NCI-H526 (cell line): ENCODE measurements around the gene PEX7.
"Not testable (repeated sequence)": the region's sequence is repeated elsewhere in the genome, so short reads cannot be mapped to it uniquely, and the experiment has no call there.

Experiments
- DNase-seq, 2 experiments: peaks; one replicate each; lab custom pipeline; 2025; lab: John Stamatoyannopoulos, UW

The PEX7 gene

GRCh38 chr6:136790411-136791295, 31.7 kb upstream of the PEX7 start:
- DNase-seq, result no peak

DNA sequence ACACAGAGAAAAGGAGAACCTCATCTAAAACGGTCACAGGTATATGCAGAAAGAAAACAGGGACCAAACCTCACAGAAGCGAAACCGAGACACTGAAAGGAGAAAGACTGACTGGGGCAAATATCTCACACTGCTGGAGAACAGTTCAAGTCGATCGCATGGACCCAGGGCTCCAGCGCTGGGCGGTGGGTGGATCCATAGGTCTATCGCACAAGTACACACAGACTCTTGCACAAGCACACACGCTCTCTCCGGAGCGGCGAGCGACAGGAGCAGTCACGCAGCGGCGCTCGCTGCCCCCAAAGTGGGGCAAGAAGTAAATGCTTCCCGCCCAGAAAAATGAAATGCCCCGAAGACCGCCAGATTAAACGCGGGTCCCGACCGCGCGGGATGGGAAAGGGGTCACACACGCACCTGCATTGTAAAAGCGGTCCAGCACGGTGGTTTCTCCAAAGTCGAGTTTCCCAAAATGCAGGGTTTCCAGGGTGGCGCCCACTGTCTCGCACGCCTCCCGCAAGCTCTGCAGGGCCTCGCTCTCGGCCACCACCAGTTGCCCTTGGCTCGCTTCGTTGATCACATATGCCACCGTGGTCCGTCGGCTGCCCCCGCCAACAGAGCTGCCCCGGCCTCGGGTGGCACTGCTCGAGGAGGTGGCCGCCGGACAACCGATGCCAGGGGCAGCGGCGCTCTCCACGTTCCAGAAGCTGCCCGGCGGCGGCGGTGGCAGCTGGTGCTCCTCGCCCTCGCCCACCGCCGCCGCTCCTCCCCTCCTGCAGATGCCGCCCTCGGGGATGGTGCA, 30.9 kb upstream of the PEX7 start:
- peak; percentile 50 to 72 for DNase-seq

DNA sequence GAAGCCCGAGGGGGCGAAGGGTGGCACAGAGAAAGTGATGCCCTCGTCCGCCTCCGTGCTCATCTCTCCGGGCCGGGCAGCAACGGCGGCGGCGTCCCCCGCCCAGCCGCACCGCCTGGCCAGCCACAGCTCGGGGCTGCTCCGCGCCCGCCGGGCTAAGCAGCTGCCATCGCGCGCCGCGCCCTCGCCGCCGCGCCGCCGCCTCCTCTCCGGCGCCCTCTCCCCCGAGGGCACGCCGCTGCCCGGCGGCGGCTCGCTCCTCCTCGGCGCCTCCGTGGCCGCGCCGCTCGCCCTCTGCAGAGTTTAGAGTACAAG, 30.3 kb upstream of the PEX7 start:
- no peak for DNase-seq

- peak; percentile 77 to 94 for DNase-seq
Measured at GRCh38 chr6:136792410-136793262, 29.8 kb upstream of the PEX7 start, which contains the start of gene MAP3K5. Gene MAP3K5, minus strand, starts transcription at chr6:136792477. Its CDS starts 320 bp downstream, at chr6:136792157.

DNA sequence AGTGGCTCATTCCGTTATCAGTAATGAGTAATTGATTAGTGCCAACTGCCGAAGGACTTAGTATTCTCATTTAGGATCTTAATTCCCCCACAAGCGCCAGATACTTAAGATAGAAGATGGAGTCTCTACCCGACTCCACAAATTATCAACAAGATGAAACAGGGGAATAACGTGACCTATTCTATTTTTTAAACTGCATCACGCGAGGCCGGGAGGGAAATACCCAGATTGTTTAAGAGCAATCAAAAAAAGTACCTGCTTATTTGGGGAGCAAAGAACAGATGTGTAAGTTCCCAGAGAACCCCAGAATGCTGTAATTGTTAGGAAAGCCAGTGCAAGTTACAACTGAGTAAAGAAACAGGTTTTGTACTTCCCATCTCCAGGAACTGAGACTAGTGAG, 29.0 kb upstream of the PEX7 start:
- DNase-seq, result no peak

- DNase-seq, result no peak
Measured at GRCh38 chr6:136795386-136795785, 27.0 kb upstream of the PEX7 start.

- DNase-seq, result no peak
Measured at GRCh38 chr6:136795996-136796395, 26.4 kb upstream of the PEX7 start.

GRCh38 chr6:136798044-136798443, 24.3 kb upstream of the PEX7 start:
- DNase-seq, result no peak

- DNase-seq, result no peak
Measured at GRCh38 chr6:136801581-136801980, 20.8 kb upstream of the PEX7 start.

- DNase-seq, result no peak
Measured at GRCh38 chr6:136803608-136804007, 18.8 kb upstream of the PEX7 start.

GRCh38 chr6:136809091-136809860, 13.1 kb upstream of the PEX7 start:
- no peak for DNase-seq

DNA sequence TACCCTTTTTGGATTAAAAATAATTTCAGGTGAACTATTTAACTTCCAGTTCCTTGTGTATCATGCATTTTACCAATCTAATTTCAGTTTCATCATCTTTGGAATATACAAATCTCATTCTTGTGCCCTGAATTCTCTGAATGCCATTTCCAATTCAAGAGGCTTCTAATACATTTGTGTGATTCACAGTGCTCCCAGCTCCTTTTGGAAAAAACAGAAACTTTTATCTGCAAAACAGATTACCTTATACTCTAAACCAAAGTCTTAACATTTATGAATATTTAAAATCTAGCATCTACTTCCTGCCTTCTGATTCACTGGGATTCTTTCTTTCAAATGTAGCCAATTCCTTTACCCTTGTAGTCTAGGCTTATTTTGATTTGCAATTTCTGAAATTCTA, 11.1 kb upstream of the PEX7 start:
- DNase-seq, result no peak

GRCh38 chr6:136812174-136812573, 10.2 kb upstream of the PEX7 start:
- DNase-seq, result no peak

GRCh38 chr6:136815608-136816007, 6.8 kb upstream of the PEX7 start:
- not testable (repeated sequence) for DNase-seq

DNA sequence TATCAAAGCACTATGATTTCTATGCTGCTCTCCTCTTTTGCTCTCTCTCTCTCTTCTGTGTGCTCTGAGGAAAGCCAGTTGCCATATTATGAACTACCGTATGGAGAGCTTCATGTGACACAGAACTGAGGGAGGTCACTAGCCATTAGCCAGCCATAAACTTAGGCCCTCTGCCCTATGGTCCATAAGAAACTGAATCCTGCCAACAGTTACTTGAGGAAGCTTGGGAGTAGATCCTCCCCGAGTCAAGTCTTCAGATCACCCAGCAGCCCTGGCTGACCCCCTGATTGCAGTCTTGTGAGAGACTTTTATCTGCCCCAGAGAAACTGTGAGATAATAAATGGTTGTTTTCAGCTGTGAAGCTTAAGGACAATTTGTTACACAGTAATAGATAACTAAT, 5.7 kb upstream of the PEX7 start:
- DNase-seq, result no peak

DNA sequence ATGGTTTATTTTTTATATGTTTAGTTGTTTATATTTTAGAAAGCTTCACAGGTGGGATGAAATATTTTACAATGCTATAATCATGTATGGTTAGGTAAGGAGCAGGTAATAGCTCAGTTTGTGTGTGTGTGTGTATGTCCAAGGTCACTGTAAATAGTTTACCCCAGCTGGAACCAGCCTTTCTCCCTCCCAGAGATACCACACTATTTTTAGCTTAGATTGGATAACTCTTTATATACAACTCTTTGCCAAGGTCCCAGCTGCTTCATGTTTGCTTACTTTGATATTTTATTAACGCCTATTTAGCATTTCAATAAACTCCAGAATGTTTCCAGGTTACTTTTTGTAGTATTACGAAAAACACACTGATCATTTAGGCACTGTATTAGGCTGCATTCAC, 1.8 kb upstream of the PEX7 start:
- no peak for DNase-seq

- DNase-seq, result peak; percentile 41 to 50
Measured at GRCh38 chr6:136822046-136822375, 381 bp upstream of the PEX7 start.

GRCh38 chr6:136823128-136823660, 802 bp downstream of the PEX7 start:
- DNase-seq, result no peak

DNA sequence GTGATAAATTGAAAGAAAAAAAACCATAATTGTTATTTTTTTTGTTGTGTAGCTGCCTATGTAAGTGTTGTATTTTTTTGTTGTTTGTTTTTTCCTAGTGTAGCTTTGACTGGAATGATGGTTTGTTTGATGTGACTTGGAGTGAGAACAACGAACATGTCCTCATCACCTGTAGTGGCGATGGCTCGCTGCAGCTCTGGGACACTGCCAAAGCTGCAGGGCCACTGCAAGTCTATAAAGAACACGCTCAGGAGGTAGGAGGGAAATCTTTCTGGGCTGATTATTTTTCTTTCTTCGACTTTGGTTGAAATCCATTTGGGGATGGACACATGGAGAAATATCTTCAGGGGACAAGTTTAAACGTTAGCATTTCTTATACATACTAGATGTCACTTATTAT, 3.8 kb downstream of the PEX7 start:
- DNase-seq, result no peak

DNA sequence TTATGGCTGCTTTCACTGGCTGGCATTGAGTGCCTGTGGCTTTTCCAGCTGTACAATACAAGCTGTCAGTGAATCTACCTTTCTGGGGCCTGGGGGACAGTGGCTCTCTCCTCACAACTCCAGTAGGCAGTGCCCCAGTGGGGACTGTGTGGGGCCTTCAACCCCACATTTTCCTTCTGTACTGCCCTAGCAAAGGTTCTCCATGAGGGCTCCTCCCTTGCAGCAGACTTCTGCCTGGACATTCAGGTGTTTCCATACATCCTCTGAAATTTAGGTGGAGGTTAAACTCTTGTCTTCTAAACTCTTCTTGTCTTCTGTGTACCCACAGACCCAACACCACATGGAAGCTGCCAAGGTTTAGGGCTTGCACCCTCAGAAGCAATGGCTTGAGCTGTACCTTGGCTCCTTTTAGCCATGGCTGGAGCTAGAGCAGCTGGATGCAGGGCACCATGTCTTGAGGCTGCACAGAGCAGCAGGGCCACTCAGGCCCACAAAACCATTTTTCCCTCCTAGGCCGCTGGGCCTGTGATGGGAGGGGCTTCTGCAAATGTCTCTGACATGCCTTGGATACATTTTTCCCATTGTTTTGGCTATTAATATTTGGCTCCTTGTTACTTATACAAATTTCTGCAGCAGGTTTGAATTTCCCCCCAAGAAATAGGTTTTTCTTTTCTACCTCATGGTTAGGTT, 9.6 kb downstream of the PEX7 start:
- no peak for DNase-seq
